Esophagus squamous epithelium (tissue), 5 donors: Measurements from ENCODE around the gene GRID2. TPM values are rescaled to one million over a fixed set of nuclear protein-coding genes. Genes with fewer than 3 reads are reported as not detected.

Experiments used
- DNase-seq: peaks from one replicate; lab custom pipeline; 2025; lab: John Stamatoyannopoulos, UW
- H3K27ac ChIP-seq, 4 donors: fragments of 200-600 bp; sonication (generic); one replicate each; pipeline ENCODE4 v1.5.1; 2016 to 2019; ENCODE audit warnings: mild to moderate bottlenecking in 1 of 4
- H3K27me3 ChIP-seq, 4 donors: fragments of 200-600 bp; sonication (generic); 1 replicate in 3 of 4; 2 replicates in 1 of 4; pipeline versions ENCODE4 v1.5.1 to v1.6.0; 2017 to 2021; ENCODE audit warnings: antibody characterized with exemption in 1 of 4
- H3K36me3 ChIP-seq, 3 donors: fragments of 200-600 bp; sonication (generic); one replicate each; pipeline ENCODE4 v1.5.1; 2016 to 2019
- H3K4me1 ChIP-seq, 3 donors: fragments of 200-600 bp; sonication (generic); one replicate each; pipeline ENCODE4 v1.5.1; 2017 to 2019
- H3K4me3 ChIP-seq, 4 donors: fragments of 200-600 bp; sonication (generic); 1 replicate in 3 of 4; 2 replicates in 1 of 4; pipeline ENCODE4 v1.5.1; 2016 to 2019; ENCODE audit warnings: mild to moderate bottlenecking in 2 of 4, moderate library complexity in 1 of 4
- H3K9me3 ChIP-seq, 3 donors: fragments of 200-600 bp; sonication (generic); one replicate each; pipeline ENCODE4 v1.5.1; 2016 to 2019
- POLR2A ChIP-seq, 4 donors: fragments of 450-650 bp; IDR thresholded peaks; one replicate each; pipeline ENCODE4 v1.6.1; 2017; ENCODE audit warnings: antibody characterized with exemption in 4 of 4, mild to moderate bottlenecking in 4 of 4, moderate library complexity in 3 of 4
- WGBS, 2 donors: methylation state at CpG; one replicate each; pipeline ENCODE4 v1.1.5; 2018; 5-methylcytosine and 5-hydroxymethylcytosine counted together
- intact Hi-C: fragments of 100-400 bp; cut with DNase I; formaldehyde crosslinking; loops from one replicate; pipeline ENCODE4 v1.15.0; 2022
- total RNA-seq, 4 donors: library from RNA; depleted of rRNA; stranded (reverse); fragments of >200 nt; gene quantifications; one replicate each; pipeline ENCODE4 v1.1.0, GENCODE V29; 2016
- TF ChIP-seq, protein P1 (sequence below), 6 experiments: fragments of 450-650 bp in 4 of 6; fragments of 200-600 bp in 2 of 6; sonication (generic) in 2 of 6; IDR thresholded peaks; one replicate each; pipeline ENCODE4 v1.5.1; 2016 to 2019; ENCODE audit warnings: antibody characterized with exemption in 6 of 6, mild to moderate bottlenecking in 4 of 6, moderate library complexity in 4 of 6
- donor health status: DM: yes; HTN: yes; CAD: no.

GRID2 gene
- total RNA-seq, 4 donors from 2014 or later = not detected

DNA sequence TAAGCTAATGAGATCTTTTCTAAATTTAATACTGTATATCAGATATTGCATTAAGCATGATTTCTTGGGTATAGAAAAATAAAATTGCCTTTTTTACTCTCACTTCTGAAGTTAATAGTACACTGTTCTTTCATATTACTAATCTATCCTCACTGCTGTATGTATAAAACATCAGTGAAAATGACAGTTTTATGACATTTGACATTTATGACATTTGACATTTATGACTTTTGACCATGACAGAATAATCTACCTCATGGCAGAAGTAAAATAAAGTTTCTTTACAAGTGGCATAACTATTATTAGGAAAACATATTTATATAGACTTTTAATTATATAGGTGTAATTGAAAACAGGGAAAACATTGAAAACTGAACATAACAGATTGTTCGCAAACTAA lies 13.3 kb downstream of the GRID2 start:
- no peak for DNase-seq
- intact Hi-C loops = no loop called here
- no peaks in the 10 kb centered on the region for H3K9me3 ChIP-seq
- no peaks in the 10 kb centered on the region for H3K27me3 ChIP-seq
- no peak overlapping the region for H3K27ac ChIP-seq
- no peak overlapping the region for H3K4me3 ChIP-seq
- no peaks in the 10 kb centered on the region for H3K4me1 ChIP-seq
- 93 to 94% methylated on average over 1 of the region's 1 CpG for WGBS, 2 donors
- H3K36me3 ChIP-seq = no peaks in the 10 kb centered on the region
- TF ChIP-seq POLR2A (IDR thresholded peaks at IDR 0.05) = no peak
- TF ChIP-seq, protein P1, sequence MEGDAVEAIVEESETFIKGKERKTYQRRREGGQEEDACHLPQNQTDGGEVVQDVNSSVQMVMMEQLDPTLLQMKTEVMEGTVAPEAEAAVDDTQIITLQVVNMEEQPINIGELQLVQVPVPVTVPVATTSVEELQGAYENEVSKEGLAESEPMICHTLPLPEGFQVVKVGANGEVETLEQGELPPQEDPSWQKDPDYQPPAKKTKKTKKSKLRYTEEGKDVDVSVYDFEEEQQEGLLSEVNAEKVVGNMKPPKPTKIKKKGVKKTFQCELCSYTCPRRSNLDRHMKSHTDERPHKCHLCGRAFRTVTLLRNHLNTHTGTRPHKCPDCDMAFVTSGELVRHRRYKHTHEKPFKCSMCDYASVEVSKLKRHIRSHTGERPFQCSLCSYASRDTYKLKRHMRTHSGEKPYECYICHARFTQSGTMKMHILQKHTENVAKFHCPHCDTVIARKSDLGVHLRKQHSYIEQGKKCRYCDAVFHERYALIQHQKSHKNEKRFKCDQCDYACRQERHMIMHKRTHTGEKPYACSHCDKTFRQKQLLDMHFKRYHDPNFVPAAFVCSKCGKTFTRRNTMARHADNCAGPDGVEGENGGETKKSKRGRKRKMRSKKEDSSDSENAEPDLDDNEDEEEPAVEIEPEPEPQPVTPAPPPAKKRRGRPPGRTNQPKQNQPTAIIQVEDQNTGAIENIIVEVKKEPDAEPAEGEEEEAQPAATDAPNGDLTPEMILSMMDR (IDR thresholded peaks at IDR 0.05) = no peak

- TF ChIP-seq, protein P1 (IDR thresholded peaks at IDR 0.05) = no peak
- no peak for TF ChIP-seq POLR2A (IDR thresholded peaks at IDR 0.05)
- WGBS, 2 donors = 70 to 79% methylated on average over 2 of the region's 2 CpGs
- intact Hi-C loops = no loop called here
- Histone ChIP-seq H3K27me3 (no peaks in the 10 kb centered on the region), H3K4me1 (no peaks in the 10 kb centered on the region), H3K27ac (no peak overlapping the region), H3K4me3 (no peak overlapping the region), H3K36me3 (no peaks in the 10 kb centered on the region), H3K9me3 (no peaks in the 10 kb centered on the region)
- DNase-seq = no peak
Measured at GRCh38 chr4:92328095-92328494, 24.3 kb downstream of the GRID2 start.

DNA sequence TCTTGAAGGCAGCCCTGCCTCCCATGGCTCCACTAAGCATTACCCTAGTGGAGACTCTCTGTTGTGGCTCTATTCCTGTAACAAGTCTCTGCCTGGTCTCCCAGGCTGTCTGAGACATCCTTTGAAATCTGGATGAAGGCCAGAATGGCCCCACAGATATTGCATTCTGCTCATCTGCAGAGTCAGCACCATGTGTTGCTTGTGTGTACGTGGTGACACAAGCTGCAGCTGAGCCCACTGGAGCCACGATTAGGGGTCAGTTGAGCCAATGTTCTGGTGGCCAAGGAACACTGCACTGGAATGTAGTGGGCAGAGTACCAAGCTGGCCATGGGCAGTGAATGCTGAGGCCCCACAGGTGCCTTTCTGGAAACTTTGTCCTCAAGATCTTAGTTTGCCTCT lies 29.2 kb downstream of the GRID2 start:
- WGBS, 2 donors = 17 to 65% methylated on average over 1 to 2 of the region's 2 CpGs
- Histone ChIP-seq H3K27ac (no peak overlapping the region), H3K36me3 (no peaks in the 10 kb centered on the region), H3K9me3 (no peaks in the 10 kb centered on the region), H3K4me3 (no peak overlapping the region), H3K4me1 (peaks cover 0 to 14% (median 0%) of the 10 kb centered on the region in 3 donors), H3K27me3 (no peaks in the 10 kb centered on the region)
- intact Hi-C loops = no loop called here
- TF ChIP-seq, protein P1 (IDR thresholded peaks at IDR 0.05) = no peak
- no peak for TF ChIP-seq POLR2A (IDR thresholded peaks at IDR 0.05)
- DNase-seq = no peak

DNA sequence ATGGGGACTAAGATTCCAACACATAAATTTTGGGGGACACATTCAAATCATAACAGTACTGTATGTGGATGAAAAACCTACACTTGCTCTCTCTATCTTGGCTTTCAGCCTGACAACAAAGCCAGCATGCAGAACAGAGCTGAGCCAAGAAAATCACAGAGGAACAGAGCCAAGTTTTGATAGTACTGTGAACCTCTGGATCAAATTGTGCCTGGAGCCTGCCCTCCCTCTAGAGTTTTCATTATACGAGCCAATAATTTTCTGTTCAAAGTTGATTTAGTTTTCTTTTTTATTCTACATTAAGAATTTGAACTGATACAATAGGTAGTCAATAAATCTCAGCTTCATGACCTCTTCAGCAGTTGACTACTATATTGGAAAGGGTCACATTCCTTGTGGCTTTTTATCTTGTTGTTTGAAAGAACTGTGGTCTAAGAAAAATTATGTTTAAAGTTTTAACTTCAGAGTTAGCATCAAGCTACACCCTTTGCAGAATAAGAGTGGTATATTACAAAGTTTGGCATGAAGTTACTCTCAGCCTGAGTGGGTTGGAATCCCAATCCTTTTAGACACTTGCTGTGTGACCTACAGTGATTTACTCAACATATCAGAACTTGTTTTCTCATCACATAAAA lies 31.1 kb downstream of the GRID2 start:
- H3K27ac ChIP-seq = no peak overlapping the region
- no peaks in the 10 kb centered on the region for H3K27me3 ChIP-seq
- no peak for DNase-seq
- no peak overlapping the region for H3K4me3 ChIP-seq
- no peaks in the 10 kb centered on the region for H3K36me3 ChIP-seq
- 4 to 35% methylated on average over 1 of the region's 1 CpG for WGBS, 2 donors
- no peak for TF ChIP-seq POLR2A (IDR thresholded peaks at IDR 0.05)
- TF ChIP-seq, protein P1 (IDR thresholded peaks at IDR 0.05) = no peak
- H3K4me1 ChIP-seq = peaks cover 0 to 14% (median 0%) of the 10 kb centered on the region in 3 donors
- H3K9me3 ChIP-seq = no peaks in the 10 kb centered on the region
- intact Hi-C loops = no loop called here

DNA sequence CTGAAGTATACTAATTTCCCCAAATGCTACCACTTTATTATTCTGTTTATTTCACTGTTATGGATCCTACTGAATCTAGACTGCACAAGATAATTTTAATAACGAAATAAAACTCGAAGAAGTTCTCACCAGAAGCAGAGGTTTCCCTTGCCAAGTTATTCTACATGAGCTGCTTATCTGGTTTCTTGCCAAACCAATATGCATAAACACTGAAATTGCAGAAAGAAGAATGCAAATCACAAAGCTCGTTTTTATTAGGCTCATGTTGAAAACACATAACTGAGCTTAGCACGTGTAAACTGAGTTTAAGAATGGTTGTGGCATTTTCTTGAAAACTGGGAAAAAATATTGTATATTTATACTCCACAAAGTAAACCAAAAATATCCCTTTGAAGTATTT lies 35.9 kb downstream of the GRID2 start:
- H3K4me1 ChIP-seq = peaks cover 0 to 9% (median 0%) of the 10 kb centered on the region in 3 donors
- H3K27ac ChIP-seq = no peak overlapping the region
- 41 to 56% methylated on average over 4 of the region's 4 CpGs for WGBS, 2 donors
- no peaks in the 10 kb centered on the region for H3K9me3 ChIP-seq
- no peak for DNase-seq
- no peaks in the 10 kb centered on the region for H3K27me3 ChIP-seq
- TF ChIP-seq, protein P1 (IDR thresholded peaks at IDR 0.05) = no peak
- no peak for TF ChIP-seq POLR2A (IDR thresholded peaks at IDR 0.05)
- no peak overlapping the region for H3K4me3 ChIP-seq
- intact Hi-C loops = no loop called here
- H3K36me3 ChIP-seq = no peaks in the 10 kb centered on the region
